GM12875 (cell line): ENCODE results near the gene LUC7L2.
"Not testable (repeated sequence)": the region's sequence is repeated elsewhere in the genome, so short reads cannot be mapped to it uniquely, and the experiment has no call there.

Experiments used
- H3K4me3 ChIP-seq: one replicate; pipeline ENCODE4 v1.5.1; 2011; ENCODE audit warnings: low read depth, low read length, control low read depth
- CTCF ChIP-seq: IDR thresholded peaks from 2 replicates; pipeline ENCODE4 v1.5.1; 2011; ENCODE audit warnings: low read depth, mild to moderate bottlenecking, control low read depth, inconsistent platforms, low read length, moderate library complexity, borderline replicate concordance; ENCODE audit not compliant: insufficient read depth

Gene LUC7L2

GRCh38 chr7:139359366-139360209, at the start of gene LUC7L2:
LUC7L2 (plus strand) TSS chr7:139359894; CDS start chr7:139360262, 368 bp downstream.
- peak within 1 kb of the TSS; percentile 90 for H3K4me3 ChIP-seq
- no peak for TF ChIP-seq CTCF

DNA sequence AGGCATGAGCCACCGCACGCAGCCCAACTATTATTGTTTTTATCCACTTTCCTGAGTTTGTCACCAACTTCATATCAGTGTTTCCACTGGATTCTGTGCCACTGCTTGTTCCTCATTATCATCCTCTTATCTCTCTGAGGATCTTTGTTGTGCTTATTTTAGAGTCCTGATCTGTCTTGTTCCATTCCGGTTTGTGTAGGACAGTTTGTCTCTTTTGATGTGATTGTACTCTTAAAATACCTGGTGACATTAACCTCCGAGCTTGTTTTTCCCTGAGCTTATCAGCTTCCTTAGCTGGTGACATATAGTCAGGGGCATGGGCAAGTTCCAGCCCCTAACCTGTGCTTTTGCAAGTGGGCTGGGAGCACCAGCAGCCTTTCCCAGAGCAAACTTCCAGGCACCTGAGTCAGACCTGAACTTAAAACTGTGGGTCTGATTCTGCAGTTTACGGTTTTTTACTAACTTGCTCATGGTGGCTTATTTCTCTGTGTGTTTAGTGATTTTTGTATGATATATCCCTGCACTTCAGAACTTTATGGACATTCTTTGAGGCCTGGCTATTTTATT, 41.7 kb upstream of the LUC7L2 start:
- no peak for TF ChIP-seq CTCF
- H3K4me3 ChIP-seq: no peak overlapping the region

- peak; percentile 41; the same call in 1 of the 2 replicates for TF ChIP-seq CTCF
These were observed 38.5 kb upstream of the LUC7L2 start for GRCh38 chr7:139321071-139321745.

DNA sequence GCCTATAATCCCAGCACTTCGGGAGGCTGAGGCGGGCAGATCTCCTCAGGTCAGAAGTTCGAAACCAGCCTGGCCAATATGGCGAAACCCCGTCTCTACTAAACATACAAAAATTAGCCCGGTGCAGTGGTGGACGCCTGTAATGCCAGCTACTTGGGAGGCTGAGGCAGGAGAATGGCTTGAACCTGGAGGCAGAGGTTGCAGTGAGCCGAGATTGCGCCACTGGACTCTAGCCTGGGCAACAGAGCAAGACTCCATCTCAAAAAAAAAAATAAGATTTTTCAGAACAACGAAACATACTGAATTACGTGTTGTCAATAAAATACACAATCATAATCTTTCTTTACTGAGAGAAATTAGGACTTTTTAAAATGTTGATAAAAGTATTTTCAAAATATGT, 35.0 kb upstream of the LUC7L2 start:
- H3K4me3 ChIP-seq: not testable (repeated sequence)

More at GRCh38 chr7:139321071-139321745, 38.5 kb upstream of the LUC7L2 start:
- no peak overlapping the region for H3K4me3 ChIP-seq

DNA sequence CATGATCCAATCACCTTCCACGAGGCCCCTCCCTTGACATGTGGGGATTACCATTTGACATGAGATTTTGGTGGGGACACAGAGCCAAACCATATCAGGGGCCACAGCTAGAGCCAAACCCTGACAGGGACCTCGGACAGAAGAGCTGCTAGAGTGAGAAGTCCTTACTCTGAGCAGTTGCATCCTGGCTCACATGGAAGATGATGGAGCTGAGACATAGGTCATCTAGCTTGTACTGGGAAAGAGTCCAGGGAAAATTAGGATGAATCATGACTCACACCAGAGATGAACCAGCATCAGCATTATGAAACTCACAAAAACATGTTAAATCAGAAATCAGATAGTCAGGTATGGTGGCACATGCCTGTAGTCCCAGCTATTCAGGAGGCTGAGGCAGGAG, 31.3 kb upstream of the LUC7L2 start:
- H3K4me3 ChIP-seq: no peak overlapping the region
- TF ChIP-seq CTCF: no peak

DNA sequence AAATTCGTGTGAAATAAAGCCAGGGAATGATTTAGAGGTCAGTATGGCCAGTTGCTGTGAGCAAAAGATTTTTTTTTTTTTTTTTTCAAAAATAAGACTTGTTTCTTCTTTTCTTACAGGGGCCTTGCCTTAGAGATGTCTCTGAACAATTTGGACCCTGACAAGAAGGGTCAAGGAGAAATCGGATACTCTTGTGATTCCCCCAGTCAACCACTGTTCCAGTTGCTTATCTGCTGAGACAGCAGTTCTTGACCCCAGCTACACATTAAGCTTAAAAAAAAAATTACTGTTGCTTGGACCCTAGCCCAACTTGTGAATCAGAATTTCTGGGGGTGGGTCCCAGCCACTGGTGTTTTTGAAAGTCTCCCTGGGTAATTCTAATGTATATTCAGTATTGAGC, 30.6 kb upstream of the LUC7L2 start:
- no peak for TF ChIP-seq CTCF
- no peak overlapping the region for H3K4me3 ChIP-seq

DNA sequence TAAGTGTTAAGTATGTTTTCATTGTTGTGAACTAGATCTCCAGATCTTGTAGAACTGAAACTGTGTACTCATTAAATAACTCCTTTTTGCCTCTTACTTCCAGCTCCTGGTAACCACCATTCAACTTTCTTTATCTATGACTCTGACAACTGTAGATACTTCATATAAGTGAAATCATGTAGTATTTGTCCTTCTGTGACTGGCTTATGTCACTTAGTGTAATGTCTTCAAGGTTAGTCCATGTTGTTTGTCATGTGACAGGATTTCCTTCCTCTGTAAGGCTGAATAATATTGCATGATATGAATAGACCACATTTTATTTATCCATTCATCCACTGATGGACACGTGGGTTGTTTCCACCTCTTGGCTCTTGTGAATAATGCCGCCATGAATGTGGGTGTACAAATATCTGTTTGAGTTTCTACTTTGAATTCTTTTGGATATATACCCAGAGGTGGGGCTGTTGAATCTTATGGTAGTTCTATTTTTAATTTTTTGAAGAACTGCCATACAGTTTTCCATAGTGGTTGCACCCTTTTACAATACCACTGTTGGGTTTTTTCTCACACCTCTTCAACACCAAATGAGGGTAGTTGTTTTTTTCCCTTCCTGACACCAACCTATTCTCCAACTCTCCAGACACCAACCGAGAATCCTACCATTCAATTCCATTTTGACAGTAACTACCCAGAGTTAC, 29.2 kb upstream of the LUC7L2 start:
- H3K4me3 ChIP-seq: no peak overlapping the region
- TF ChIP-seq CTCF: no peak
